GM23338 (cell line): ENCODE measurements around the gene EZR. TPM values are rescaled to one million over a fixed set of nuclear protein-coding genes. Genes with fewer than 3 reads are reported as not detected.

Source experiments
- ATAC-seq: fragments of 200-7000 bp; cut with Tn5 transposase; 3 replicates; pipeline ENCODE4 v1.9.1; 2020
- DNase-seq: peaks from one replicate; pipeline ENCODE4 v3.0.0-alpha.2; 2015; ENCODE audit warnings: low spot score
- H2AFZ ChIP-seq: fragments of 200-600 bp; sonication (generic); 2 replicates; pipeline ENCODE4 v1.8.0; 2016; ENCODE audit warnings: antibody characterized with exemption, mild to moderate bottlenecking, moderate library complexity
- H3F3A ChIP-seq: fragments of 200-600 bp; sonication (generic); replicated peaks from 2 replicates; pipeline ENCODE4 v1.8.0; 2017; ENCODE audit warnings: antibody characterized with exemption, mixed run types, low read depth
- H3K27ac ChIP-seq: fragments of 200-600 bp; sonication (generic); 2 replicates; pipeline ENCODE4 v1.6.1; 2016; ENCODE audit warnings: low read depth
- H3K27me3 ChIP-seq: fragments of 200-600 bp; sonication (generic); 2 replicates; pipeline ENCODE4 v1.8.0; 2016; ENCODE audit warnings: mild to moderate bottlenecking, mixed run types, moderate library complexity; ENCODE audit not compliant: insufficient read depth
- H3K36me3 ChIP-seq: fragments of 200-600 bp; sonication (generic); 2 replicates; pipeline ENCODE4 v1.8.0; 2016; ENCODE audit warnings: mild to moderate bottlenecking; ENCODE audit not compliant: insufficient read depth
- H3K4me1 ChIP-seq: fragments of 200-600 bp; sonication (generic); 2 replicates; pipeline ENCODE4 v1.8.0; 2016; ENCODE audit warnings: mild to moderate bottlenecking, moderate library complexity; ENCODE audit not compliant: insufficient read depth
- H3K4me2 ChIP-seq: fragments of 200-600 bp; sonication (generic); 2 replicates; pipeline ENCODE4 v1.7.1; 2017; ENCODE audit warnings: mixed run types
- H3K4me3 ChIP-seq: fragments of 200-600 bp; sonication (generic); 2 replicates; pipeline ENCODE4 v1.6.1; 2016; ENCODE audit warnings: mixed run types
- H3K79me2 ChIP-seq: fragments of 200-600 bp; sonication (generic); replicated peaks from 2 replicates; pipeline ENCODE4 v1.8.0; 2017; ENCODE audit warnings: mild to moderate bottlenecking; ENCODE audit not compliant: insufficient read depth
- H3K9me2 ChIP-seq: fragments of 200-600 bp; sonication (generic); 2 replicates; pipeline ENCODE4 v1.8.0; 2017; ENCODE audit not compliant: insufficient read depth
- H4K20me1 ChIP-seq: fragments of 200-600 bp; sonication (generic); replicated peaks from 2 replicates; pipeline ENCODE4 v1.8.0; 2017; ENCODE audit warnings: mild to moderate bottlenecking; ENCODE audit not compliant: insufficient read depth
- H3K27ac Mint-ChIP-seq: 2 replicates; pipeline ENCODE4 v1.8.0; 2020; ENCODE audit warnings: inconsistent platforms, mild to moderate bottlenecking, moderate library complexity, mixed read lengths
- H3K27me3 Mint-ChIP-seq: 3 replicates; pipeline ENCODE4 v1.8.0; 2022; ENCODE audit warnings: low read depth, mild to moderate bottlenecking, moderate library complexity, mixed read lengths, inconsistent platforms; ENCODE audit not compliant: insufficient read depth, poor library complexity
- H3K36me3 Mint-ChIP-seq: 3 replicates; pipeline ENCODE4 v1.8.0; 2021; ENCODE audit warnings: low read depth, mild to moderate bottlenecking, inconsistent platforms, moderate library complexity, mixed read lengths
- H3K4me1 Mint-ChIP-seq: 3 replicates; pipeline ENCODE4 v1.8.0; 2020; ENCODE audit warnings: mild to moderate bottlenecking, inconsistent platforms, mixed read lengths
- H3K4me3 Mint-ChIP-seq: 3 replicates; pipeline ENCODE4 v1.8.0; 2021; ENCODE audit warnings: moderate library complexity, mild to moderate bottlenecking, inconsistent platforms, mixed read lengths
- H3K9me3 Mint-ChIP-seq: 3 replicates; pipeline ENCODE4 v1.8.0; 2020; ENCODE audit warnings: moderate library complexity, mild to moderate bottlenecking, inconsistent platforms, mixed read lengths
- EZH2phosphoT487 ChIP-seq: fragments of 200-600 bp; sonication (generic); IDR thresholded peaks from one replicate; pipeline ENCODE4 v1.8.1; 2018; ENCODE audit warnings: antibody characterized with exemption; ENCODE audit not compliant: unreplicated experiment
- JUNB ChIP-seq: IDR thresholded peaks from one replicate; pipeline ENCODE4 v1.6.1; 2016; ENCODE audit warnings: antibody characterized with exemption; ENCODE audit not compliant: unreplicated experiment
- ZNF114 ChIP-seq: fragments of 250-450 bp; sonication (Bioruptor Pico); IDR thresholded peaks from 2 replicates; pipeline ENCODE4 v1.5.0; 2020; ENCODE audit warnings: mild to moderate bottlenecking, moderate library complexity
- ZNF331 ChIP-seq: fragments of 250-450 bp; sonication (Bioruptor Pico); IDR thresholded peaks from 2 replicates; pipeline ENCODE4 v1.5.0; 2020; ENCODE audit warnings: low read depth, mild to moderate bottlenecking, moderate library complexity
- polyA plus RNA-seq: library from polyadenylated mRNA; unstranded; fragments of >200 nt; fragmentation: Nextera tagmentation; extraction: Ambion mirVana; gene quantifications from 2 replicates; pipeline ENCODE4 v1.2.1, GENCODE V29; 2016
- total RNA-seq: library from RNA; depleted of rRNA; stranded (reverse); fragments of >200 nt; shearing (Covaris generic); gene quantifications from 2 replicates; pipeline ENCODE4 v1.2.3, GENCODE V29; 2014
- TF ChIP-seq, protein P1 (sequence below): IDR thresholded peaks from one replicate; pipeline ENCODE4 v1.6.1; 2018; ENCODE audit warnings: antibody characterized with exemption; ENCODE audit not compliant: unreplicated experiment
- TF ChIP-seq, protein P2 (sequence below): fragments of 250-450 bp; sonication (Bioruptor Pico); IDR thresholded peaks from 2 replicates; pipeline ENCODE4 v1.5.0; 2020; ENCODE audit warnings: mild to moderate bottlenecking, moderate library complexity

EZR gene
- total and polyA plus RNA-seq, 2 experiments from 2014 or later = 199 to 208 TPM

DNA sequence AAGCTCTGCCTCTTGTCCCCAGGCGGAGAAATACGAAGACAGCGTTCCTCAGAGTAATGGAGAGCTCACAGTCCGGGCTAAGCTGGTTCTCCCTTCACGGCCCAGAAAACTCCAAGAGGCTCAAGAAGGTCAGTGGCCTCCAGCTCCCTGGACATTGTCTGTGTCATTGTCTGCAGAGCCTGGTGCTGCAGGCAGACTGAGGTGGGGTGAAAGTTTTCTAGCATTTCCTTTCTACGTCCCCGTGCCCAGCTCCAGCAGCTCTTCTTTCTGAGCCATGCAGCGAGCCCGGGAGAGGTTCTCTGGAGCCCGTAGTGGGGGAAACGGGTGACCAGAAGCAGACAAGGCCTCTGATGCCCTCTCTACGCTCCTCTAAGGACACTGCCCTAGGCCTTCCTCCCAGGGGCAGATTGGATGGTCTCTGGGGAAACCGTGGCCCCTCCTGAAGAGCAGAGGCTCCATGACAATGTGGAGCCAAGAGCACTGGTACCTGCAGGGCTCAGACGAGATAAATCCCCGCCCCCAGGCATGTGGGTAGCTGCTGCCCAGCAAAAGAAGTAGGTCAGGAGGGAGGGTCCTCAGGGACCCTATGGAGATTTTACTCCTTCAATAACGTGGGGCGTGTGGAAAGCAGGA lies 58.4 kb downstream of the EZR start:
- no peaks in the 10 kb centered on the region for H3K9me2 ChIP-seq
- Mint-ChIP-seq H3K4me1 (peaks cover 31% of the 10 kb centered on the region), H3K27me3 (peaks cover 27% of the 10 kb centered on the region), H3K4me3 (no peak overlapping the region), H3K36me3 (peaks cover 16% of the 10 kb centered on the region), H3K27ac (no peak overlapping the region), H3K9me3 (peaks cover 2% of the 10 kb centered on the region; the same call in 2 of the 3 replicates)
- no peak overlapping the region for H2AFZ ChIP-seq
- peaks cover 8% of the 10 kb centered on the region for H3K36me3 ChIP-seq
- no peaks in the 10 kb centered on the region for H3K79me2 ChIP-seq
- TF ChIP-seq JUNB = no peak
- TF ChIP-seq, protein P1, sequence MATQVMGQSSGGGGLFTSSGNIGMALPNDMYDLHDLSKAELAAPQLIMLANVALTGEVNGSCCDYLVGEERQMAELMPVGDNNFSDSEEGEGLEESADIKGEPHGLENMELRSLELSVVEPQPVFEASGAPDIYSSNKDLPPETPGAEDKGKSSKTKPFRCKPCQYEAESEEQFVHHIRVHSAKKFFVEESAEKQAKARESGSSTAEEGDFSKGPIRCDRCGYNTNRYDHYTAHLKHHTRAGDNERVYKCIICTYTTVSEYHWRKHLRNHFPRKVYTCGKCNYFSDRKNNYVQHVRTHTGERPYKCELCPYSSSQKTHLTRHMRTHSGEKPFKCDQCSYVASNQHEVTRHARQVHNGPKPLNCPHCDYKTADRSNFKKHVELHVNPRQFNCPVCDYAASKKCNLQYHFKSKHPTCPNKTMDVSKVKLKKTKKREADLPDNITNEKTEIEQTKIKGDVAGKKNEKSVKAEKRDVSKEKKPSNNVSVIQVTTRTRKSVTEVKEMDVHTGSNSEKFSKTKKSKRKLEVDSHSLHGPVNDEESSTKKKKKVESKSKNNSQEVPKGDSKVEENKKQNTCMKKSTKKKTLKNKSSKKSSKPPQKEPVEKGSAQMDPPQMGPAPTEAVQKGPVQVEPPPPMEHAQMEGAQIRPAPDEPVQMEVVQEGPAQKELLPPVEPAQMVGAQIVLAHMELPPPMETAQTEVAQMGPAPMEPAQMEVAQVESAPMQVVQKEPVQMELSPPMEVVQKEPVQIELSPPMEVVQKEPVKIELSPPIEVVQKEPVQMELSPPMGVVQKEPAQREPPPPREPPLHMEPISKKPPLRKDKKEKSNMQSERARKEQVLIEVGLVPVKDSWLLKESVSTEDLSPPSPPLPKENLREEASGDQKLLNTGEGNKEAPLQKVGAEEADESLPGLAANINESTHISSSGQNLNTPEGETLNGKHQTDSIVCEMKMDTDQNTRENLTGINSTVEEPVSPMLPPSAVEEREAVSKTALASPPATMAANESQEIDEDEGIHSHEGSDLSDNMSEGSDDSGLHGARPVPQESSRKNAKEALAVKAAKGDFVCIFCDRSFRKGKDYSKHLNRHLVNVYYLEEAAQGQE = no peak
- TF ChIP-seq ZNF114 = no peak
- no peaks in the 10 kb centered on the region for H3K27me3 ChIP-seq
- H3F3A ChIP-seq = peaks cover 29% of the 10 kb centered on the region
- no peak overlapping the region for H3K4me3 ChIP-seq
- ATAC-seq = peak; percentile 8
- no peak overlapping the region for H3K27ac ChIP-seq
- no peak for DNase-seq
- H3K4me2 ChIP-seq = no peak overlapping the region
- peaks cover 15% of the 10 kb centered on the region for H3K4me1 ChIP-seq
- peaks cover 2% of the 10 kb centered on the region for H4K20me1 ChIP-seq

DNA sequence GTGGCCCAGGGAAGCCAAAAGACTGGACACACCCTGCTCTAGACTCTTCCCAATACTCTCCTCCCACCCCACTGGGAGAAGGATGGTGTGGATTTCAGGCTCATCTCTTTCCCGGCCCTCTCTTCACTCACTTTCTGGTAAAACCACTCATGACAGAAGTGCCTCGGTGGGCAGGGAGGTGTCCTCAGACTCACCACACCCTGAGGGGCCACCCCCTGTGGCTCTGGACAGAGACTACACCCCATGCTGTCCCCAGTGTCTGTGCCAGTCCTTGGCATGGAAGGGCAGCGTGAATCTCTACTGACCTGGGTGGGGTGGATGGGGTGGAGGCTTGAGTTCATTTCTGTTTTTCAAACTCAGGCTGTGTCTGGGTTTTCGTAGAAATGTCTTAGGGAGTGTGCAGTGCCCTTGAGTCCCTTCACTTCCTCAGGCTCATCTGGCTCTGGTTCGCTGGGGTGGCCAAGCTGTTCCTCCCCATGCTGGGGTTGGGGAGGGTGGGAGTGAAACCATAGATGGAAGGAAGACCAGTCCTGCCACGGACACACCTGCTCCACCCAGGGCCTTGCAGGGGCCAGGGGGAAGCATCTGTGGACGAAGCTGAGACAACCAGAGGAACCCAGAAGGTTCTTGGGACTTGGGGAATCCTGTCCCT lies 59.1 kb downstream of the EZR start:
- Histone ChIP-seq H3K27me3 (no peaks in the 10 kb centered on the region), H3K4me3 (no peak overlapping the region), H4K20me1 (no peaks in the 10 kb centered on the region; the same call in 1 of the 2 replicates), H3K9me2 (no peaks in the 10 kb centered on the region), H2AFZ (no peak overlapping the region), H3K27ac (no peak overlapping the region), H3K4me1 (peaks cover 15% of the 10 kb centered on the region), H3K79me2 (no peaks in the 10 kb centered on the region), H3K36me3 (0 out of 2 replicates have a peak, but pooled peaks cover 1% of the 10 kb centered on the region), H3F3A (peaks cover 23% of the 10 kb centered on the region; the same call in 1 of the 2 replicates), H3K4me2 (no peak overlapping the region)
- ATAC-seq (no peak), DNase-seq (no peak)
- Mint-ChIP-seq H3K27me3 (peaks cover 33% of the 10 kb centered on the region), H3K4me1 (peaks cover 31% of the 10 kb centered on the region), H3K4me3 (no peak overlapping the region), H3K9me3 (peaks cover 2% of the 10 kb centered on the region; the same call in 2 of the 3 replicates), H3K36me3 (peaks cover 9% of the 10 kb centered on the region), H3K27ac (no peak overlapping the region)
- TF ChIP-seq, protein P2, sequence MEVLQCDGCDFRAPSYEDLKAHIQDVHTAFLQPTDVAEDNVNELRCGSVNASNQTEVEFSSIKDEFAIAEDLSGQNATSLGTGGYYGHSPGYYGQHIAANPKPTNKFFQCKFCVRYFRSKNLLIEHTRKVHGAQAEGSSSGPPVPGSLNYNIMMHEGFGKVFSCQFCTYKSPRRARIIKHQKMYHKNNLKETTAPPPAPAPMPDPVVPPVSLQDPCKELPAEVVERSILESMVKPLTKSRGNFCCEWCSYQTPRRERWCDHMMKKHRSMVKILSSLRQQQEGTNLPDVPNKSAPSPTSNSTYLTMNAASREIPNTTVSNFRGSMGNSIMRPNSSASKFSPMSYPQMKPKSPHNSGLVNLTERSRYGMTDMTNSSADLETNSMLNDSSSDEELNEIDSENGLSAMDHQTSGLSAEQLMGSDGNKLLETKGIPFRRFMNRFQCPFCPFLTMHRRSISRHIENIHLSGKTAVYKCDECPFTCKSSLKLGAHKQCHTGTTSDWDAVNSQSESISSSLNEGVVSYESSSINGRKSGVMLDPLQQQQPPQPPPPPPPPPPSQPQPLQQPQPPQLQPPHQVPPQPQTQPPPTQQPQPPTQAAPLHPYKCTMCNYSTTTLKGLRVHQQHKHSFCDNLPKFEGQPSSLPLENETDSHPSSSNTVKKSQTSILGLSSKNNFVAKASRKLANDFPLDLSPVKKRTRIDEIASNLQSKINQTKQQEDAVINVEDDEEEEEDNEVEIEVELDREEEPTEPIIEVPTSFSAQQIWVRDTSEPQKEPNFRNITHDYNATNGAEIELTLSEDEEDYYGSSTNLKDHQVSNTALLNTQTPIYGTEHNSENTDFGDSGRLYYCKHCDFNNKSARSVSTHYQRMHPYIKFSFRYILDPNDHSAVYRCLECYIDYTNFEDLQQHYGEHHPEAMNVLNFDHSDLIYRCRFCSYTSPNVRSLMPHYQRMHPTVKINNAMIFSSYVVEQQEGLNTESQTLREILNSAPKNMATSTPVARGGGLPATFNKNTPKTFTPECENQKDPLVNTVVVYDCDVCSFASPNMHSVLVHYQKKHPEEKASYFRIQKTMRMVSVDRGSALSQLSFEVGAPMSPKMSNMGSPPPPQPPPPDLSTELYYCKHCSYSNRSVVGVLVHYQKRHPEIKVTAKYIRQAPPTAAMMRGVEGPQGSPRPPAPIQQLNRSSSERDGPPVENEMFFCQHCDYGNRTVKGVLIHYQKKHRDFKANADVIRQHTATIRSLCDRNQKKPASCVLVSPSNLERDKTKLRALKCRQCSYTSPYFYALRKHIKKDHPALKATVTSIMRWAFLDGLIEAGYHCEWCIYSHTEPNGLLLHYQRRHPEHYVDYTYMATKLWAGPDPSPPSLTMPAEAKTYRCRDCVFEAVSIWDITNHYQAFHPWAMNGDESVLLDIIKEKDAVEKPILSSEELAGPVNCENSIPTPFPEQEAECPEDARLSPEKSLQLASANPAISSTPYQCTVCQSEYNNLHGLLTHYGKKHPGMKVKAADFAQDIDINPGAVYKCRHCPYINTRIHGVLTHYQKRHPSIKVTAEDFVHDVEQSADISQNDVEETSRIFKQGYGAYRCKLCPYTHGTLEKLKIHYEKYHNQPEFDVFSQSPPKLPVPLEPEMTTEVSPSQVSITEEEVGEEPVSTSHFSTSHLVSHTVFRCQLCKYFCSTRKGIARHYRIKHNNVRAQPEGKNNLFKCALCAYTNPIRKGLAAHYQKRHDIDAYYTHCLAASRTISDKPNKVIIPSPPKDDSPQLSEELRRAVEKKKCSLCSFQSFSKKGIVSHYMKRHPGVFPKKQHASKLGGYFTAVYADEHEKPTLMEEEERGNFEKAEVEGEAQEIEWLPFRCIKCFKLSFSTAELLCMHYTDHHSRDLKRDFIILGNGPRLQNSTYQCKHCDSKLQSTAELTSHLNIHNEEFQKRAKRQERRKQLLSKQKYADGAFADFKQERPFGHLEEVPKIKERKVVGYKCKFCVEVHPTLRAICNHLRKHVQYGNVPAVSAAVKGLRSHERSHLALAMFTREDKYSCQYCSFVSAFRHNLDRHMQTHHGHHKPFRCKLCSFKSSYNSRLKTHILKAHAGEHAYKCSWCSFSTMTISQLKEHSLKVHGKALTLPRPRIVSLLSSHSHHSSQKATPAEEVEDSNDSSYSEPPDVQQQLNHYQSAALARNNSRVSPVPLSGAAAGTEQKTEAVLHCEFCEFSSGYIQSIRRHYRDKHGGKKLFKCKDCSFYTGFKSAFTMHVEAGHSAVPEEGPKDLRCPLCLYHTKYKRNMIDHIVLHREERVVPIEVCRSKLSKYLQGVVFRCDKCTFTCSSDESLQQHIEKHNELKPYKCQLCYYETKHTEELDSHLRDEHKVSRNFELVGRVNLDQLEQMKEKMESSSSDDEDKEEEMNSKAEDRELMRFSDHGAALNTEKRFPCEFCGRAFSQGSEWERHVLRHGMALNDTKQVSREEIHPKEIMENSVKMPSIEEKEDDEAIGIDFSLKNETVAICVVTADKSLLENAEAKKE (CRISPR knock-in tag) = no peak
- no peak for TF ChIP-seq EZH2phosphoT487
- TF ChIP-seq, protein P1 = no peak
- TF ChIP-seq ZNF331 (CRISPR knock-in tag) = no peak
